ENCODE measurements around the gene MADD.

The MADD gene

GRCh38 chr11:47253660-47254059, 16.3 kb upstream of the MADD start:
- no peak for DNase-seq

- DNase-seq = no peak
Measured at GRCh38 chr11:47254386-47254785, 15.5 kb upstream of the MADD start.

- DNase-seq = no peak
Measured at GRCh38 chr11:47256374-47256773, 13.6 kb upstream of the MADD start.

- no peak for DNase-seq
Measured at GRCh38 chr11:47257177-47257516, 12.8 kb upstream of the MADD start.

GRCh38 chr11:47257517-47258316, 12.2 kb upstream of the MADD start, which contains the start of gene NR1H3:
NR1H3 (plus strand) TSS chr11:47257996; CDS start chr11:47259217, 1,221 bp downstream.
- DNase-seq = peak; percentile 78

- no peak for DNase-seq
Measured at GRCh38 chr11:47258317-47258902, 11.5 kb upstream of the MADD start.

GRCh38 chr11:47259232-47259977, 10.5 kb upstream of the MADD start:
- peak; percentile 65 for DNase-seq

GRCh38 chr11:47260366-47260765, 9.6 kb upstream of the MADD start:
- no peak for DNase-seq

- DNase-seq = no peak
Measured at GRCh38 chr11:47261291-47261800, 8.6 kb upstream of the MADD start.

GRCh38 chr11:47264119-47264518, 5.8 kb upstream of the MADD start:
- DNase-seq = no peak

- DNase-seq = no peak
Measured at GRCh38 chr11:47264521-47264920, 5.4 kb upstream of the MADD start.

GRCh38 chr11:47267876-47268275, 2.1 kb upstream of the MADD start:
- no peak for DNase-seq

- no peak for DNase-seq
Measured at GRCh38 chr11:47268448-47269001, 1.4 kb upstream of the MADD start.

- peak; percentile 95 for DNase-seq
Measured at GRCh38 chr11:47269002-47269828, 718 bp upstream of the MADD start.

- DNase-seq = peak; percentile 45
Measured at GRCh38 chr11:47270331-47271271, 668 bp downstream of the MADD start.

GRCh38 chr11:47271328-47271727, 1.4 kb downstream of the MADD start:
- no peak for DNase-seq

GRCh38 chr11:47271961-47272661, 2.2 kb downstream of the MADD start:
- no peak for DNase-seq

- DNase-seq = no peak
Measured at GRCh38 chr11:47272706-47273105, 2.8 kb downstream of the MADD start.

- no peak for DNase-seq
Measured at GRCh38 chr11:47274495-47275235, 4.7 kb downstream of the MADD start.

GRCh38 chr11:47276923-47277322, 7.0 kb downstream of the MADD start:
- DNase-seq = no peak

Data from 8988T (cell line).